ENCODE data around the gene COQ10B.

DNA sequence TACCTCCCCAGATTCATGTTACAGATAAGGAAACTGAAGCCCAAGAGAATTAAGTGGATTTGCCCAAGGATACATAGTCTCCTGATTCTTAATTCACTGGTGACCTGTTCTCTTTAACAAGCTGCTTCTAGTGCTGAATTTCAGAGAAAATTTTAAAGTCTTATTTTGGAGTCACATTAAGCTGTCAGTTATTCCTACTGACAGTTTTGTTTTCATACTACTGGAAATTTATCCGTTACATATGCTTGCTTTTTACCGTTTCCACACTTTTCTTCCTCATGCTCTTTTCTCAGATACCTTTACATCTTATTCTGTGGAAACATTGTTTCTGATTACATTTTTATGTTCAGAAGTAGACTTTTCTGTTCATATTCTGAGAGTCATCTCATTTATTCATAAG is 63.8 kb downstream of the COQ10B start:
- no peak for TF ChIP-seq CBX8 (IDR thresholded peaks at IDR 0.05)
- TF ChIP-seq, protein P1, sequence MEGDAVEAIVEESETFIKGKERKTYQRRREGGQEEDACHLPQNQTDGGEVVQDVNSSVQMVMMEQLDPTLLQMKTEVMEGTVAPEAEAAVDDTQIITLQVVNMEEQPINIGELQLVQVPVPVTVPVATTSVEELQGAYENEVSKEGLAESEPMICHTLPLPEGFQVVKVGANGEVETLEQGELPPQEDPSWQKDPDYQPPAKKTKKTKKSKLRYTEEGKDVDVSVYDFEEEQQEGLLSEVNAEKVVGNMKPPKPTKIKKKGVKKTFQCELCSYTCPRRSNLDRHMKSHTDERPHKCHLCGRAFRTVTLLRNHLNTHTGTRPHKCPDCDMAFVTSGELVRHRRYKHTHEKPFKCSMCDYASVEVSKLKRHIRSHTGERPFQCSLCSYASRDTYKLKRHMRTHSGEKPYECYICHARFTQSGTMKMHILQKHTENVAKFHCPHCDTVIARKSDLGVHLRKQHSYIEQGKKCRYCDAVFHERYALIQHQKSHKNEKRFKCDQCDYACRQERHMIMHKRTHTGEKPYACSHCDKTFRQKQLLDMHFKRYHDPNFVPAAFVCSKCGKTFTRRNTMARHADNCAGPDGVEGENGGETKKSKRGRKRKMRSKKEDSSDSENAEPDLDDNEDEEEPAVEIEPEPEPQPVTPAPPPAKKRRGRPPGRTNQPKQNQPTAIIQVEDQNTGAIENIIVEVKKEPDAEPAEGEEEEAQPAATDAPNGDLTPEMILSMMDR (IDR thresholded peaks at IDR 0.05): no peak
- no peak for TF ChIP-seq RAD21 (conservative IDR thresholded peaks at IDR 0.05 in 1 of 2, IDR thresholded peaks at IDR 0.05 in 1 of 2)
- TF ChIP-seq CBX2 (IDR thresholded peaks at IDR 0.05; ENCODE audit: borderline replicate concordance, low read depth): no peak
- TF ChIP-seq EP300 (IDR thresholded peaks at IDR 0.05): no peak
- no peak for TF ChIP-seq TFCP2L1 (CRISPR knock-in tag; IDR thresholded peaks at IDR 0.05)
